HL-60 (cell line): ENCODE data around the gene AP3D1.

Experiments
- SPI1 ChIP-seq: IDR thresholded peaks from 2 replicates; pipeline ENCODE4 v1.6.1; 2012; ENCODE audit warnings: low read depth, mild to moderate bottlenecking, borderline replicate concordance
- TF ChIP-seq, protein P1 (sequence below): IDR thresholded peaks from 2 replicates; pipeline ENCODE4 v1.6.1; 2012; ENCODE audit warnings: low read depth; ENCODE audit not compliant: insufficient replicate concordance

DNA sequence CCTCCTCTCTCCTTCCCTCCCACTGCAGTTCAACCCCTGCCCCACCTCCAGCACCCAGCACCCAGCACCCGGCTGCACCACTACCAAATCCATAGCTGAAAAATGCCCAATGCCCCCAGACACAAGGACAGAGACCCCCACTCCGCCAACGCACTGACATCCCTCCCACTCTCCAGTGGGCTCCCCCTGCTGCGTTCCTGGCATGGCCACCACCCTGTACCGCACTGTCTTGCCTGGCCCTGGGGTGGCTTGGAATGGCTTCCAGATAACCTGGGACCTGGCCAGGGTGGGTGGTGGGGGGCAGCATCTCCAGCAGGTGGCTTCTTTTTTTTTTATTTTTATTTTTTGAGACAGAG, 94.6 kb downstream of the AP3D1 start:
- TF ChIP-seq SPI1: no peak
- TF ChIP-seq, protein P1, sequence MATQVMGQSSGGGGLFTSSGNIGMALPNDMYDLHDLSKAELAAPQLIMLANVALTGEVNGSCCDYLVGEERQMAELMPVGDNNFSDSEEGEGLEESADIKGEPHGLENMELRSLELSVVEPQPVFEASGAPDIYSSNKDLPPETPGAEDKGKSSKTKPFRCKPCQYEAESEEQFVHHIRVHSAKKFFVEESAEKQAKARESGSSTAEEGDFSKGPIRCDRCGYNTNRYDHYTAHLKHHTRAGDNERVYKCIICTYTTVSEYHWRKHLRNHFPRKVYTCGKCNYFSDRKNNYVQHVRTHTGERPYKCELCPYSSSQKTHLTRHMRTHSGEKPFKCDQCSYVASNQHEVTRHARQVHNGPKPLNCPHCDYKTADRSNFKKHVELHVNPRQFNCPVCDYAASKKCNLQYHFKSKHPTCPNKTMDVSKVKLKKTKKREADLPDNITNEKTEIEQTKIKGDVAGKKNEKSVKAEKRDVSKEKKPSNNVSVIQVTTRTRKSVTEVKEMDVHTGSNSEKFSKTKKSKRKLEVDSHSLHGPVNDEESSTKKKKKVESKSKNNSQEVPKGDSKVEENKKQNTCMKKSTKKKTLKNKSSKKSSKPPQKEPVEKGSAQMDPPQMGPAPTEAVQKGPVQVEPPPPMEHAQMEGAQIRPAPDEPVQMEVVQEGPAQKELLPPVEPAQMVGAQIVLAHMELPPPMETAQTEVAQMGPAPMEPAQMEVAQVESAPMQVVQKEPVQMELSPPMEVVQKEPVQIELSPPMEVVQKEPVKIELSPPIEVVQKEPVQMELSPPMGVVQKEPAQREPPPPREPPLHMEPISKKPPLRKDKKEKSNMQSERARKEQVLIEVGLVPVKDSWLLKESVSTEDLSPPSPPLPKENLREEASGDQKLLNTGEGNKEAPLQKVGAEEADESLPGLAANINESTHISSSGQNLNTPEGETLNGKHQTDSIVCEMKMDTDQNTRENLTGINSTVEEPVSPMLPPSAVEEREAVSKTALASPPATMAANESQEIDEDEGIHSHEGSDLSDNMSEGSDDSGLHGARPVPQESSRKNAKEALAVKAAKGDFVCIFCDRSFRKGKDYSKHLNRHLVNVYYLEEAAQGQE: no peak
